ENCODE results near the gene DYNC1LI1.

DNA sequence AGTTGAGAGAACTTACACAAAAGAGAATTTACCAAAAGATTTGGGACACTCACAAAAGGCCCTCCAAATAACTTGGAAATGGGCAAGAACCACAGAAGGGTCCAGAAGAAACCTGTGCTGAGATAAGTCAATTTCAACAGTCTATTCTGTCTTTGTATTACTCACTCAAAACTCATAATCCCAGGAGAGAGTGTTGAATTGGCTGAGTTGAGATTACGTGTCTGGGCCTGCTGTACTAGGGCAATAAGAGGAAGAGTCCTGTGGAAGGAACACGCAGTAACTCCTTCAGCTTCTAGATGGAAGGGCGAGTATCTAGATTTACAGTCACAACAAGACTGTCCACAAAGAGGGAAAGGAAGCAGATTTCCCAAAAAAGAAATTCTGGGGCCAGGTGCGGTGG, 42.5 kb upstream of the DYNC1LI1 start:
- TF ChIP-seq, protein P1, sequence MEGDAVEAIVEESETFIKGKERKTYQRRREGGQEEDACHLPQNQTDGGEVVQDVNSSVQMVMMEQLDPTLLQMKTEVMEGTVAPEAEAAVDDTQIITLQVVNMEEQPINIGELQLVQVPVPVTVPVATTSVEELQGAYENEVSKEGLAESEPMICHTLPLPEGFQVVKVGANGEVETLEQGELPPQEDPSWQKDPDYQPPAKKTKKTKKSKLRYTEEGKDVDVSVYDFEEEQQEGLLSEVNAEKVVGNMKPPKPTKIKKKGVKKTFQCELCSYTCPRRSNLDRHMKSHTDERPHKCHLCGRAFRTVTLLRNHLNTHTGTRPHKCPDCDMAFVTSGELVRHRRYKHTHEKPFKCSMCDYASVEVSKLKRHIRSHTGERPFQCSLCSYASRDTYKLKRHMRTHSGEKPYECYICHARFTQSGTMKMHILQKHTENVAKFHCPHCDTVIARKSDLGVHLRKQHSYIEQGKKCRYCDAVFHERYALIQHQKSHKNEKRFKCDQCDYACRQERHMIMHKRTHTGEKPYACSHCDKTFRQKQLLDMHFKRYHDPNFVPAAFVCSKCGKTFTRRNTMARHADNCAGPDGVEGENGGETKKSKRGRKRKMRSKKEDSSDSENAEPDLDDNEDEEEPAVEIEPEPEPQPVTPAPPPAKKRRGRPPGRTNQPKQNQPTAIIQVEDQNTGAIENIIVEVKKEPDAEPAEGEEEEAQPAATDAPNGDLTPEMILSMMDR (IDR thresholded peaks at IDR 0.05 in 2 of 3, conservative IDR thresholded peaks at IDR 0.05 in 1 of 3; ENCODE audit: insufficient read depth in 2 of 3, low read depth in 1 of 3, low read length in 3 of 3): no peak
- TF ChIP-seq, protein P2, sequence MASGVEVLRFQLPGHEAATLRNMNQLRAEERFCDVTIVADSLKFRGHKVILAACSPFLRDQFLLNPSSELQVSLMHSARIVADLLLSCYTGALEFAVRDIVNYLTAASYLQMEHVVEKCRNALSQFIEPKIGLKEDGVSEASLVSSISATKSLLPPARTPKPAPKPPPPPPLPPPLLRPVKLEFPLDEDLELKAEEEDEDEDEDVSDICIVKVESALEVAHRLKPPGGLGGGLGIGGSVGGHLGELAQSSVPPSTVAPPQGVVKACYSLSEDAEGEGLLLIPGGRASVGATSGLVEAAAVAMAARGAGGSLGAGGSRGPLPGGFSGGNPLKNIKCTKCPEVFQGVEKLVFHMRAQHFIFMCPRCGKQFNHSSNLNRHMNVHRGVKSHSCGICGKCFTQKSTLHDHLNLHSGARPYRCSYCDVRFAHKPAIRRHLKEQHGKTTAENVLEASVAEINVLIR (CRISPR knock-in tag; IDR thresholded peaks at IDR 0.05): no peak
- no peak for TF ChIP-seq KAT8 (IDR thresholded peaks at IDR 0.05; ENCODE audit: low read depth)
- TF ChIP-seq EP300 (IDR thresholded peaks at IDR 0.05; ENCODE audit: low read length): no peak

All from K562 (cell line).